Fibroblast of skin of abdomen (primary cell): ENCODE results near the gene KLK15.

ENCODE experiments used
- DNase-seq: peaks from one replicate; pipeline ENCODE4 v3.0.0-alpha.2; 2013

Gene KLK15

GRCh38 chr19:50843205-50843604 lies 9.8 kb upstream of the KLK15 start:
- DNase-seq: no peak

GRCh38 chr19:50842130-50842529 lies 8.8 kb upstream of the KLK15 start:
- no peak for DNase-seq

DNA sequence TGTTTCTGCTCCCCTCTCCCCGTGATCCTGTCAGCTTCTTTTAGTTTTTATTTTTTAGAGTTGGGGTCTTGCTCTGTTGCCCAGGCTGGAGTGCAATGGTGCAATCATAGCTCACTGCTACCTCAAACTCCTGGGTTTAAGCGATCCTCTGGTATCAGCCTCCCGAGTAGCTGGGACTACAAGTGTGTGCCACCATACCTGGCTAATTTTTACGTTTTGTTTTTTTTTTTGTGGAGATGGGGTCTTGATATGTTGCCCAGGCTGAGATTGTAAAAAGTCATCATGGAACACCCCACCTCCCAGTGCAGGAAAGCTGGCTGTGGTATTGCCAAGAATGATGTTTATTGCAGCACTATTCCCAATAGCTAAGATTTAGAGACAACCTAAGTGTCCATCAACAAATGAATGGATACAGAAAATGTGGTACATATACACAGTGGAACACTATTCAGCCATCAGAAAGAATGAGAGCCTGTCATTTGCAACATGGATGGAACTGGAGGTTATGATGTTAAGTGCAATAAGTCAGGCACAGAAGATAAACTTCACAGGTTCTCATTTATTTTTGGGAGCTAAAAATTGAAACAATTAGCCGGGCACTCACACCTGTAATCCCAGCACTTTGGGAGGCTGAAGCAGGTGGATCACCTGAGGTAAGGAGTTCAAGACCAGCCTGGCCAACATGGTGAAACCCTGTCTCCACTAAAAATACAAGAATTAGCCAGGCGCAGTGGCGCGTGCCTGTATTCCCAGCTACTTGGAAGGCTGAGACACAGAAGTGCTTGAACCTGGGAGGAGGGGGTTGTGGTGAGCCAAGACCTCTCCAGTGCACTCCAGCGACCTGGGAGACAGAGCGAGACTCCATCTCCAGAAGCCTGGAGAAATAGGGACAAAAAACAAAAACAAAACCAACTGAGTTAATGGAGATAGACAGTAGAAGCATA lies 6.6 kb upstream of the KLK15 start:
- DNase-seq: no peak

- DNase-seq: peak; percentile 4
Measured at GRCh38 chr19:50838239-50838638, 4.9 kb upstream of the KLK15 start.

DNA sequence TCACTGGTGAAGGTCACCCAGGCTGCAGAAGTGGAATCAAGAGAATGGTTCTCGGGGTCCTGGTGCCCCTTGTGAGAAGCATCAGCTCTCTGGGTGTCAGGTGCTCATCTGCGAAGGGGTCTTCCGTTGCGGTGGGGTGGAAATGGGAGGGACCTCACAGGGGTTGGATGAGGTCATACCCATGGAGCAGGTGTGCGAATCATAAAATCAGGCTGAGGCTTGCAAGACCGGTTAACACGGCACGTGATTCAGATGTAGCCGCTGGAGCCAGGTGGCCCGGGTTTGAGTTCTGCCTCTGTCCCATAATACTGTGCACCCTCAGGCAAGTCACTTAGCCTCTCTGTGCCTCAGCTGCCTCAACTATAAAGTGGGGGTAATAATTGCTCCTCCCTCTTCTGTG lies 3.9 kb upstream of the KLK15 start:
- no peak for DNase-seq

GRCh38 chr19:50836543-50837195 lies 3.3 kb upstream of the KLK15 start:
- DNase-seq: no peak

DNA sequence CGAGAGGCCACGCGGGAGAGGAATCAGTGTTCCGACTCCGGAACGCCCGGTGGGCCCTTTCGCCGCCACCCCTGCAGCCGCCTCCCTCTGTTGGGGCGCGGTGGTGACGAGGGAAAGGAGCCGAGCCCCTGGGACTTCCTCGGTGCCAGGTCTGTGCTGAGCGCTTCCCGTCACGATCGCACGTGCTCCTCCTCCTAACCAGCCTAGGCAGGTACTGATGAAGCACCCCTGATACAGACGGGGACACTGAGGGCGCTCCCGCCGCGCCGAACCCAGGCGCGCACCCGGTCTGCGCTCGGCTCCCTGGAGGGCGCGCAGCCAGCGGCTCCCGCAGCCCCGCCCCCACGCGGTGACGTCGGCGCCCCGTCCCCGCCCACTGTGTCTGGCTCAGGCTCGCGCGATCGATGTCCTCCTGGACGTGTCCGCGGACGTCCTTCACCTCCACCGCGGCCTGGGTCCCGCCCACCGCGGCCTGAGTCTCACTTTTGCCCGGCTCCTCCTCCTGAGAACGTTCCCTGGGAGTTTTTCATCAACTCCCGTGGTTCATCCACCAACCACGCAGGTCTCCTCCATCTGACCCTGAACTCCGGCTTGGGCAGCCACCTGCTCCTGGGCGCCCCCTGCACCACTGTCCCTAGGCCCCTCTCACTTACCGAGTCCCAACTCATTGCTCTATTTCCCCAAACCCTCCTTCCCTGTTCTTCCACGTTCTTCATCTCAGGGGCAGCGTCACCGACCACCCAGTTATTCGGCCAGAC lies 2.6 kb upstream of the KLK15 start:
- peak; percentile 51 for DNase-seq

- DNase-seq: peak; percentile 3
Measured at GRCh38 chr19:50835103-50835784, 1.9 kb upstream of the KLK15 start.

DNA sequence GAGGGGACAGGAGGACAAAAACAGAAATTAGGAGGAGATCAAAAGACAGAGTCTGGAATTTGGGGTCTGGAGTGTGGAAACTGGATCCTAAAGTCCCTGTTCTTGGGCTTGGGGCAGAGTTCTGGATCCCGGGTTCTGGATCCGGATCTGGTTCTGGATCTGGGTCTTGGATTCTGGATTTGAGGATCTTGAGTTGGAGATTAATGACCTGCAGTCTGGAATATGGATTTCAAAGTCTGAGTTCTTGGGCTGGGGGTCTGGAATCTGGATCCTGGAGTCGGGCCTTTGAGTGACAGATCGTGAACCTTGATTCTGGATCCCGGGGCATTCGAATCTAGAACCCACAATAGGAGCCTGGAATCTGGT lies 411 bp upstream of the KLK15 start:
- DNase-seq: no peak

- DNase-seq: no peak
Measured at GRCh38 chr19:50832666-50833065, 708 bp downstream of the KLK15 start.

- DNase-seq: no peak
Measured at GRCh38 chr19:50831026-50831396, 2.4 kb downstream of the KLK15 start.

DNA sequence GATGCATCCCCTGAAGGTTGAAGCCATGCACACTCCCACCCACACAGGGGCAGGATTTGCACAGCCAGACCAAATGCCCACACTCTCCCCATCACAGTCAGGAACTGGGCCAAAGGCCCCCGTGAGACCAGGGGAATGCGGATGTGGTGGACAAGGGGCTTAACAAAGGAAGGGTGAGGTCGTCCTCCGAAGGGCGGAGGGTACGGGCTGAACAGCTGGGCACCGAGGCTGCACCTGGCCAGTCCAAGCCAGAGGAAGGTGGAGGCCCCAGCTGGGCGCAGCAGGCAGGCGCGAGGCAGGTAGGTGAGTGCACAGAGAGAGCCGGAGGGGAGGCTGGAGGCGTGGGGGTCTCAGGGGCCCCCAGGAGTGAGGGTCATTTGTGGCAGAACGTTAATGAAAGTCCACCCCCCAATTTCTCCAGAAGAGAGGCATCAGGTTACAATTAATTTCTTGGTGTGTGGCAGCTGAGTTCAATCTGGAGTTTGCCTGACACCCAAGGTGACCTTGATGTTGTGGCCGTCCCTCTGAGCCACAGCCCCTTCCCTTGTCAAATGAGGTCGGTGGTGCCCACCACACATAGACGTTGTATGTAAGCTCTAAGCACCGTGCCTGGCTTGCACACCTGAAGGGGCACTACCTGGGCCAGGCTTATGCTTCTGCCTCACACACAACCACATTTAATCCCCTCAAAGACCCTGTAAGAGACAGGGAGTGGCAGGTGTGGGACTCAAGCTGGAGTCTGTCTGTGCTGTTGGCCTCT lies 2.9 kb downstream of the KLK15 start:
- DNase-seq: no peak

DNA sequence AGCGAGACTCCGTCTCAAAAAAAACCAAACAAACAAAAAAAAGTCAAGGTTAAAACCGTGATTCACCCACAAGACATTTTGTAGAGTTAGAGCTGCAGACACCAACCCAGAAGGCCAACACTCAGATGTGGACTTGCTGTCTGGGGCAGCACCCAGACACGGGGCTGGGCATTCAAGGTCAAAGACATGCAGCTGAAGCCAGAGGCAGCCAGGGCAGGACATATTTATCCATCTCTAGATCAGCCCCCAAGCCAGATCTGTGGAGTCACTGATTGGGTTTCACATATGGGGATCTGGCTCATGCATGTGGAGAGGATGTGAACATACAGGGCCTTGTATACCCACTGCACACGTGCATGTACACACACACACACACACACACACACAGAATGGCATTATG lies 3.6 kb downstream of the KLK15 start:
- DNase-seq: no peak

DNA sequence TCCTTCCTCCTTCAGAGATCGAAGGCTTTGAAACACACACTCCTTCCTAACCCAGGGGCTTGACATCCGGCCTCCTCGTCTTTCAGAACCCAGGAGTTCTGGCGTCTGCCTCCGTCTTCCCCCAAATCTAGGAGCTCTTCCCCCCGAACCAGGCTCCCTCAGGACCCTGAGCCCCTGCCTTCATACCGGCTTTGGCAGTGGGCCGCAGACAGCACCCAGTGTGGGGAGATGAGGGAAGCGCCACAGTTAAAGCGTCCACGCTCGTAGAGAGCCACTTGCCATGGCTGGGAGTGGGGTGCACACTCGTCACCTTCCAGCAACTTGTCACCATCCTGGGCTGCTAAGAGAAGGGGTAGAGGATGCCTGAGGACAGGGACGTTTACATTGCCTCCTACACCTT lies 5.9 kb downstream of the KLK15 start:
- no peak for DNase-seq

DNA sequence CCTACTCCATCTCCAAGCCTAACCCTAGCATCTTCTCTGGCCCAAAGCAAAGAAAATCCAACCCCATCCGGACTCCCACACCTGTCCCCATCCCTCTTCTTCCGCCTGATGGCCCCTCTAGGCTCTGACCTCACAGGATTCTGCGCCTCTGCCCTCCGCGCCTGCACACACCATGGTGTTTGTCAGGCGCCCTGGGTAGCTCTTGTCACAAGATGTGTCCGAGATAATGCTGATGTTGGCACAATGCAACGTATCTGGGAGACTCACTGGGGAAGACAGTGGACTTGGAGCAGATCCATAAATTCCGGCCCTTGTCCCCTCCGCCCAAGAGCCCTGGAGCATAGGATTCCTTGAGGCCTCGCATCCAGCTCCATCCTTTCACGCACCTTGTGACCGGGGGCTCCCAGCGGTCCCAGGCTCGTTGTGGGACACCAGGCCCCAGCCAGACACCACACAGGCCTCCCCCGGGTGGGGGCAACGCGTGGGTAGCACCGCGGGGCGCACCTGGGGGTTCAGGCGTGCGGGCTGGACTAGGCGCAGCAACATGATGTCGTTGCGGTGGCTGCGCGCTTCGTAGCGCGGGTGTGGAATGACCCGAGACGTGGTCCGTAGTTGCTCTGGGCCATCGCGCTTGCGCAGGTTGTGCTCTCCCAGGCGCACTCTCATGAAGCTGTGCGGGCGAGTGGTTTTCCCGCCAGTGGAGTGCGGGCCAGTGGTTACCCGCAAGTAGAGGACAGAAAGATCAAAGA lies 6.7 kb downstream of the KLK15 start:
- DNase-seq: no peak

- DNase-seq: no peak
Measured at GRCh38 chr19:50823389-50824042, 9.9 kb downstream of the KLK15 start, which contains the start of gene KLK1. TSS of gene KLK1 (minus strand) at chr19:50823787. CDS start at chr19:50823748, 39 bp downstream.

DNA sequence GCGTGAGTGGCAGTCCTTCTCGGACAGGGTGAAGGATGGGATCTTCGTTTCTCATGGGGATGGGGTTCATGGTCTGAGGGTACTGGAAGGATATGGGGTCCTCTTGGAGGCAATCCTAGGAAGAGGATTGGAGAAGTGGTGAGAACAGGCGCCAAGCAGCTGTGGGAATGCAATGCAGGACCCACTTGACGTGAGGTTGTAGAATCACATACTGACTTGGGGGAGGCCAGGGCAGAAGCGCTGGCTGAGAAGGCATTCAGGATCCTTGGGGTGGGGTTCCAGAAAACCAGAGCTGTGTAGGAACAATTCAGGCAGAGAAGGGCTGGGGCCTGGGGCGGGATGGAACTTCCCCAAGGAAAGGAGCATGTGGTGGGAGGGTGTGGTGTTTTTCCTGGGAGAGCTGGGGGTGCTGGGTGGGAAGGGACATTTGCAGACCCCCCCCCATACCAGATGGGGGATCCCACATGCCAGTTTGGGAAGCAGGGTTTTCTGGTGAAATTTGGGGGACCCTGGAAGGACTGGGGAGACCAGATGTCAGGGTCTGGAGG lies 10.6 kb downstream of the KLK15 start:
- DNase-seq: no peak

- DNase-seq: no peak
Measured at GRCh38 chr19:50821622-50822021, 11.8 kb downstream of the KLK15 start.

- DNase-seq: no peak
Measured at GRCh38 chr19:50821248-50821612, 12.1 kb downstream of the KLK15 start.

DNA sequence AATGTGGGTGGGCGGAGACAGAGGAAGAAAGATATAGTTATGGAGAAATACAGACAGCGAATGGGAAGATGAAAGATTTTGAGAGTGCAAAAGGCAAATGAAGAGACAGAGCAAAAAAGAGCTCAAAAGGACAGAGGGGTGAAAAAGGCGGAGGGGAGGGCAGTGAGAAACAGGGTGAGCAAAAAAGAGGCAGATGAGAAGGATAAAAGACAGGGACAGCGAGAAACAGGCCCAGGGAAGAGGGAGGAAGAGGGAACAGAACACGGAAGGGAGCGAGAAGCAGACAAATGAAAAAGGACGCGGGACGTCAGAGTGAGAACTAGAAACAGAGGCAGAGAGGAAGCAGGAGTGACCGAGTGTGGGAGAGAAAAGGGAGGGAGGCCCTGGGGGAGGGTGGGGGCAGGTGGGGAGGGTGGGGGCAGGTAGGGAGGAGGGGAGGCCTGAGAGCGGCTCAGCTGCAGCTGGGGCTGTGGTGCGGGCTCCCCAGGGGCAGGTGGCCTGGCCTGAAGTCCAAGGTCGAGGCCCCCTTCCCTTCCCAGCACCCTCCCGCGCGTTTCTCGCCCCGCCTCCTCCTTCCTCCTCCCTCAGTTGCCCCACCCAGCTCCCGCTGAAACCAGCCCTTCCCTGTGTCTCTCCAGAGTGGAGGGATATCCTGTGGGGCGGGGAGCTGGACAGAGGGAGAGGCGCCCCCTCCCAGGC lies 12.7 kb downstream of the KLK15 start:
- no peak for DNase-seq
